ENCODE data around the gene COL20A1.

COL20A1 gene

GRCh38 chr20:63351326-63351700 lies 58.3 kb downstream of the COL20A1 start:
- no peak for FAIRE-seq

DNA sequence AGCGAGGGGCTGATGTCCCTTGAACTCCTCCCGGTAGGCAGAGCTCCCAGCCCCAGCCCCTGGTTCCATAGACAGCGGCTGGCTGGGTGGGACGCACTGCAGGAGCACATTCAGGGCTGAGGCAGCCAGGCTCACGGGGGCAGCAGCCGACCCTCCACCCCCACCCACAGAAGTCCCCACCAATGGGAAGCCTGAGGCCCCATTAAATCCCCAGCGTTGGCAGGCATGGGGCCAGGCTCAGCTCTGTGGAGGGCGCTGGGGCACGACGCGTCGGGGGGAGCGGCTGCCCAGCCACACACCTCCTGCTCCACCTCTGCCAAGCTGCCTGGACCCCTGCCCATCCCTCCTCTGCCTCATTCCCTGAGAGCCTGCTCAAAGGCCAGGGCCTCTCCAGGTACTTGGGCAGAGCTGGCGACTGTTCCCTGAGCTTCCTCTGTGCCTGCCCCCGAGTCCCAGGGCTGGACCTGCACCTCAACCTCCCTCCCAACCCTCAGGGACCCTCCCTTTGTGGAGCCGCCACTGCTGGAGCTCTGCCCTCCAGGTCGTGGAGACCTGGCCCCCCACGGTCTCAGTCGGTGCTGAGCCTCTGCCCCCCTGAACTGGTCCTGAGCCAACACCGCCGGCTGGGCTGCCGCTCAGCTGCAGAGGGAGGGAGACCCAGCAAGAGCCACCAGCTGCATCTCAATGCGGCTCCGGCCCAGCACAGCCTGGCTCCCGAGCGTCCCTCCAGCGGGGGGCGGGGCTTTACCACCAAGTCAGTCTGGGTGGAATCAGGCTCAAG lies 59.0 kb downstream of the COL20A1 start:
- FAIRE-seq, result no peak

DNA sequence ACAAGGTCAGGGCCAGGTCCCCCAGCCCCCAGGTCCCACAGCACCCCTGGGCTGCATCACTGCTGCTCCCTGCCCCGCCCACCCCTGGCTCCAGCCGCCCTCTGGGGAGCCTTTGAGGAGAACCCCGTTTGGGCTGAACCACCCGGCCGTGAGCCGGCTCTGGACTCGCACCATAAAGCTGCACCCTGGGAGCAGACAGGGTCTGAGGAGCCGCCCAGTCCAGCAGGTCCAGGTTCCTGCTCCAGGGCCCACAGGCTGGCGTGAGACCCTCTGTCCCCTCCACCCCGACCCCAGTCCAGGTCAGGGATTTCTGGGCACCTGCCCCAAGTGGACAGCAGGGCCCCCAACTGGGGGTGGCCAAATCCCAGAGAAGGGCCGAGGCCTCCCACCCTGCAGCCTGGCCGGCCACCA lies 59.8 kb downstream of the COL20A1 start:
- FAIRE-seq, result no peak

- FAIRE-seq, result no peak
Measured at GRCh38 chr20:63354636-63355350, 61.8 kb downstream of the COL20A1 start.

DNA sequence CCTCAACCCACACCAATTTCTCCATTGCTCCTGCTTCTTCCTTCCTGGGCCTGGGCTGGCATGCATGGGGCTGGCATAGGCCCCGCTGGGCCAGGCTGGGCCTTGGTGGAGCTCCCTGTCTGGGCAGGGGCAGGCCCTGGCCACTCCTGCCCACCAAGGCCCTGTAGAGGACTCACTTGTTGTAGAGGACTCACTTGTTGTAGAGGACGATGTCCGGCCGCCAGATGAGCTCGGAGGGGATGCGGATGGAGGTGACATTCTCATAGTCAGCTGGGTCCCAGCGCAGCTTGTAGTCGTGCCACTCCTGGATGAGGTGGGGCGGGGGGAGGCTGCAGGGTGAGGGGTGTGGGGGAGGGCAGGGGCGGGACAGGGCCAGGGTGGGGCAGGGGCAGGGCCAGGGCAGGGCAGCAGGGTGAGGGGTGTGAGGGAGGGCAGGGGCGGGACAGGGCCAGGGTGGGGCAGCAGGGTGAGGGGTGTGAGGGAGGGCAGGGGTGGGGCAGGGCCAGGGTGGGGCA lies 62.9 kb downstream of the COL20A1 start:
- FAIRE-seq, result no peak

DNA sequence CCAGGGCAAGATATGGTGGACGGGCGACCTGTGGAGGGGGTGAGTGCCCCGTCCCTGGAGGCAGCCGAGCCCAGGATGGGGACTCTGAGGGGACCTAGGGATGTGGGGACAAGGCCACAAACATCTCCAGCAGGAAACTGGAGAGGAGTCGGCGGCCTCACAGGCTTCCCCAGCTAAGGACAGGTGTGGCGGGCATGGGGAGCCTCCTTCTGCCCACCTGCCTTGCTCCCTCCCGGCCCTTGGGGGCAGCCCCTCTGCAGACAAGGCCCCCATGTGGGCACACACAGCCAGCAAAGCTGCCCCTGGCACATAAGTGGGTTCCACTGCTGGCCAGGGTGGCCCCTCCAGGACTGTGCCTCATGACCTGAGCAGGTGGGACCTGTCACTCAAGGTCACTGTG lies 63.5 kb downstream of the COL20A1 start:
- no peak for FAIRE-seq

DNA sequence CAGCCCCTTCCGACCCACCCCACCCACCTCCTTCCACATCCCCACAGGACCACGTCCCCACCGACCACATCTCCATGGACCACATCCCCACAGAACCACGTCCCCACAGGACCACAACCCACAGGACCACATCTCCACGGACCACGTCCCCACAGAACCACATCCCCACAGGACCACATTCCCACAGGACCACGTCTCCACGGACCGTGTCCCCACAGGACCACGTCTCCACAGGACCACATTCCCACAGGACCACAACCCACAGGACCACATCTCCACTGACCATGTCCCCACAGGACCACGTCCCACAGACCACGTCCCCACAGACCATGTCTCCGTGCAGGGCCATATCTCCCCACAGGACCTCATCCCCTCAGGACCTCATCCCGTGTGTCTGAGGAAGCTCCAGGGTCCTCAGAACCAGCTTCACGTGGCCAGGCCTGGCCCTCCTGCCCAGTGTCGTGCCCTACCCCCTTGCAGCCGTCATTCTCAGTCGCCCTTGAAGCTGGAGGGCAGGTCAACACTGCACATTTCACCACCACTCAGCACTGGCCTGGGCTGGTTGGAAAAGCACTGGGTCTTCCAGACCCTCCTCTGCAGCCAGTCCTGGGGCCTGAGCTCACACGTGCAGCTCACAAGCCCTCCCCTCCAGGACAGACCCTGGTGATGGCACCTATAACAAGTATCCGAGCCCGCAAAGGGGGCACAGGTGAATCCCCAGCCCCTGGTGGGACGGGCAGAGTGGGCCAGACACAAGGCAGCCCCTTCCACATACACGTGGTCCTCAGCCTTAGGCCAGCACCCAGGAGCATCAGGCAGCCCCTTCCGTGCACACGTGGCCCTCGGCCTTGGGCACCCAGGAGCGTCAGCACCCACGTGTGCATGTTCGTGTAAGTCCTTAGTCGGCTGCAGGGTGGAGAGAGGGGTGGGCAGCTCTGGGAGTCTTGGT lies 64.2 kb downstream of the COL20A1 start:
- FAIRE-seq, result no peak

DNA sequence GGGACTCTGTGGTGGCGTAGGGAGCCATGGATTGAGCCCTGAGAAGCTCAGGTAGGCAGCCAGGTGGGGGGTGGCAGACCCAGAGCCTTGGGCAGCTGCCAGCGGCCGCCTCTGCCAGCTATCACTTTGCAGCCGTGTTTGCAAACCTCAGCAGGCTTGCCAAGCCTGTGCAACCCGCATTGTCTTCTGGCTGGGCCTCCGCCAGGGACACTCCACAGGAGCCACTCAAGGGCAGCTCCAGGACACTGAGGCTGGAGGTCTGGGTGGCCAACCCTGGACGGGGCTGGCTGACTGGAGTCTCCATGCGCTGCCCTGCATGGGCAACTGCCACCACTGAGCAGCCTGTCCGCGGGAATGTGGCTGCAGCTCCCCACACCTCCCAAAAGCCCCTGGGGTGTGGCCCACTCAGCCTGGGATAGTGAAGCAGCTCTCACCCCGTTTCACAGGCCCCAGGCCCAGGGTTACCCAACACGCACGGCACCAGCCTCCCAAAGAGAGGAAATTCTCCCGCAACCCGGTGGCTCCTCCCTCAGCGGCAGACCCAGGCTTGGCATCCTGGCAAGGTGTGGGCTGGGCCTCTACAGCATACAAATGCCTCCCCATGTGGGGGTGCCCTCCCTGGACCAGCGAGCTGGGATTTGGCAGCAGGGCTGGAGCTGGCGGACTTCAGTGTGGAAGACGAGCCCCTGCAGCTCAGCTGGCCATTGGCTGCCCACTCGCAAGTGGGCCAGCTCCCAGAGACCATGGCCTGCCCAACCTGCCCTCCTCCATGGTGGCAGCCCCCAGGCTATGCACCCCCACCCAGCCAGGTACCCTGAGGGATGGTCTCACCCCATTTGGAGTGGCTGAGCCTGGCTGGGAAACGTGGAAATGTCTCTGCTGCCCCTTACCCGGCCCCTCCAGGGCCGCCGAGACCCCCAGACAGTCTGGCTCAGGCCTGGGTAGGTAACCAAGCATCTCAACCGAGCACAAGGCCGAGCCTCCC lies 65.2 kb downstream of the COL20A1 start:
- FAIRE-seq, result no peak

GRCh38 chr20:63359164-63359934 lies 66.4 kb downstream of the COL20A1 start:
- FAIRE-seq, result no peak

GRCh38 chr20:63359937-63360849 lies 67.2 kb downstream of the COL20A1 start:
- FAIRE-seq, result no peak

DNA sequence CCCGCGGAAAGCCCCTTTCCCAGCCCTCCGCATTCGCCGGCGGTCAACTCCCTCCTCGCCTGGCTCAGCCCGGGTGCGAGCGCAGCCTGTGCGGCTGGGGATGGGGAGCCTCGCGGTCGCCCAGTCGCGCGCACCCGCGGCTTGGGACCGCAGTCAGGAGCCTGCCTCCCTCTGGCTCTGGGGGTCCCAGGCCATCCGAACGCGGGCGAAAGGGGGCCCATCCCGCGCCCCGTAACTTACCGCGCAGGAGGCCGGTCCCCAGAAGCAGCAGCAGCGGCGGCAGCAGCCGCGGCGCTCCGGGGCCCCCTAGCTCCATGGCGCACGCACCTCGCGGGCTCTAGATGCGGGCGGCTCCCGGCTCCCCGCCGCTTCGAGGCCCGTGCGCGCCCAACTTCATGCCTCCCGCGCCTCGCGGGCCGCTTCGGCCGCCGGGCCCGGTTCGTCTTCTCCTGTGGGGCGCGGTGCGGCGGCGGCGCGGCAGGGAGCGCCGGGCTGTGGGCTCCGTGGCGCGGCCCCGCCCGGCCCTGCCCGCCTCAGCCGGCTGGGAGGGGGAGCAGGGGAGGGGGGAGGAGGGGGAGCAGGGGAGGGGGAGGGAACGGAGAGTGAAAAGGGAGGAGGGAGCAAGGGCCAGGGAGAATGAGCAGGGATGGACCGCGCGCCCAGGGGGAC lies 68.0 kb downstream of the COL20A1 start, which contains the start of gene CHRNA4:
Gene CHRNA4, minus strand, starts transcription at position 500 of the 669 bp plus-strand sequence. Its CDS starts 184 bp downstream, at position 316.
- FAIRE-seq, result no peak

GRCh38 chr20:63361519-63362435 lies 68.8 kb downstream of the COL20A1 start:
- FAIRE-seq, result no peak

DNA sequence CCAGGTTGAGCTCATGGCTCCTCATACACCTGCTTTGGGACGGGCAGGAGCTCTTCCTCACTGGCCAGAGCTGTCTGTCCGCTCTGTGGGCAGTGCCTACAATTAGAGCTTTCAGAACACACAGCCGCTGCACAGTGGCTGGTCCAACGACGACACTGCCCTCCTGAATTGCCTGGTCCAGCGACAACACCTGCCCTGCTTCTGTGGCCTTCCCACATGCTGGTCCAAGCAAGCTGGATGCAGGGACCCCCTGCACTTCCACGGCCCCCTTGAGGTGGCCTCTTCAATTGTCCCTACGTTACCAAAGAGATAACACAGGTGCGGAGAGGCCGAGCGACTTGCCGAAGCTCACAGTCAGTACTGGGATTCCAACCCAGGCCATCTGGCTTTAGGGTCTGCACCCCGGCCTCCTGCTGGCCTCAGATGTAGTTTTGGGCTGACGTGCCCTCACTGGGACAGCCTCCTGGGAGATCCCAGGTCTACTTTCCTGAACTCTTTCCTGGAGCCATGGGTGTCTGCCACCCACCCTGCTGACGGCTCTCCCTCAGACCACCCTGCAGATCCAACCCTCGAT lies 69.5 kb downstream of the COL20A1 start:
- FAIRE-seq, result no peak

- no peak for FAIRE-seq
Measured at GRCh38 chr20:63363013-63363957, 70.3 kb downstream of the COL20A1 start.

GRCh38 chr20:63363981-63364561 lies 71.1 kb downstream of the COL20A1 start:
- FAIRE-seq, result no peak

Measured in endometrium (tissue), 2 donors.